H1 (cell line): ENCODE data around the gene ARHGEF11. TPM values are rescaled to one million over a fixed set of nuclear protein-coding genes. Genes with fewer than 3 reads are reported as not detected.
A peak's percentile ranks its signal among the peaks of the same experiment; 100 is the strongest.

Source experiments
- CTCF ChIA-PET: fragments of 300-600 bp; sonication (Branson Sonifier 250); formaldehyde crosslinking; loops from one replicate; lab custom pipeline; 2021; ENCODE audit not compliant: partially characterized antibody; lab: Charles Lee
- POLR2A ChIA-PET: fragments of 300-600 bp; sonication (Branson Sonifier 250); formaldehyde crosslinking; loops from one replicate; lab custom pipeline; 2021; ENCODE audit warnings: inconsistent platforms; ENCODE audit not compliant: partially characterized antibody; lab: Charles Lee
- DNase-seq, 2 experiments: peaks; one replicate each; pipeline versions ENCODE4 v3.0.0 to v3.0.0-alpha.2; 2010 to 2022; ENCODE audit warnings: low spot score in 2 of 2, low read depth in 1 of 2, mixed read lengths in 1 of 2
- FAIRE-seq: peaks from 2 replicates; lab custom pipeline; 2011; peaks lifted over from hg19 to GRCh38; lab: Jason Lieb, UNC
- H2AFZ ChIP-seq: 2 replicates; pipeline ENCODE4 v1.8.1; 2012; ENCODE audit warnings: low read length, inconsistent platforms
- H2AK5ac ChIP-seq: 2 replicates; pipeline ENCODE4 v1.6.1; 2013; ENCODE audit warnings: low read depth, low read length
- H2BK120ac ChIP-seq: replicated peaks from 2 replicates; pipeline ENCODE3; 2013; ENCODE audit warnings: low read depth, low read length, inconsistent platforms
- H2BK12ac ChIP-seq: 2 replicates; pipeline ENCODE4 v1.6.1; 2013; ENCODE audit warnings: low read depth, low read length
- H2BK15ac ChIP-seq: 2 replicates; pipeline ENCODE4 v1.6.1; 2013; ENCODE audit warnings: low read length
- H2BK20ac ChIP-seq: 2 replicates; pipeline ENCODE4 v1.6.1; 2013; ENCODE audit warnings: low read length
- H2BK5ac ChIP-seq: 2 replicates; pipeline ENCODE4 v1.6.1; 2013; ENCODE audit warnings: low read depth, low read length
- H3K14ac ChIP-seq: 2 replicates; pipeline ENCODE4 v1.6.1; 2013; ENCODE audit warnings: inconsistent platforms; ENCODE audit not compliant: insufficient read length
- H3K18ac ChIP-seq: 2 replicates; pipeline ENCODE4 v1.6.1; 2013; ENCODE audit warnings: low read length; ENCODE audit errors: extremely low read depth
- H3K23ac ChIP-seq: 2 replicates; pipeline ENCODE4 v1.6.1; 2013; ENCODE audit warnings: inconsistent platforms; ENCODE audit not compliant: insufficient read length
- H3K23me2 ChIP-seq: 2 replicates; pipeline ENCODE4 v1.6.1; 2013; ENCODE audit warnings: low read depth, low read length
- H3K27ac ChIP-seq: 2 replicates; pipeline ENCODE4 v1.6.1; 2011; ENCODE audit warnings: low read depth, low read length, inconsistent platforms
- H3K27me3 ChIP-seq, 4 experiments: replicated peaks in 1 of 4; 1 replicate in 1 of 4; 2 replicates in 3 of 4; pipeline versions ENCODE4 v1.6.1 to v1.8.1; 2011 to 2013; ENCODE audit warnings: low read length in 3 of 4, mild to moderate bottlenecking in 3 of 4, inconsistent platforms in 2 of 4, mixed read lengths in 2 of 4, moderate library complexity in 1 of 4; ENCODE audit not compliant: control insufficient read depth in 3 of 4, insufficient read depth in 3 of 4; ENCODE audit errors: extremely low read depth in 1 of 4
- H3K36me3 ChIP-seq, 4 experiments: 2 replicates each; pipeline versions ENCODE4 v1.6.1 to v1.8.1; 2011 to 2013; ENCODE audit warnings: mild to moderate bottlenecking in 4 of 4, low read length in 3 of 4, moderate library complexity in 2 of 4, control low read depth in 1 of 4, inconsistent platforms in 1 of 4; ENCODE audit not compliant: insufficient read depth in 4 of 4, control insufficient read depth in 2 of 4
- H3K4ac ChIP-seq: replicated peaks from 2 replicates; pipeline ENCODE3; 2013; ENCODE audit warnings: low read length, low read depth, mixed read lengths, inconsistent platforms; ENCODE audit not compliant: insufficient read length
- H3K4me1 ChIP-seq, 4 experiments: replicated peaks in 1 of 4; 1 replicate in 1 of 4; 2 replicates in 3 of 4; pipeline versions ENCODE4 v1.6.1 to v1.8.1; 2011 to 2013; ENCODE audit warnings: low read length in 3 of 4, inconsistent platforms in 2 of 4, mixed read lengths in 1 of 4; ENCODE audit not compliant: insufficient read depth in 4 of 4, control insufficient read depth in 3 of 4
- H3K4me2 ChIP-seq, 2 experiments: 2 replicates each; pipeline versions ENCODE4 v1.6.1 to v1.8.1; 2011 to 2013; ENCODE audit warnings: low read depth in 2 of 2, low read length in 2 of 2, control low read depth in 1 of 2, inconsistent platforms in 1 of 2, mild to moderate bottlenecking in 1 of 2; ENCODE audit not compliant: insufficient read depth in 1 of 2
- H3K4me3 ChIP-seq, 4 experiments: fragments of 200-600, 300-600 bp in 1 of 4; sonication (generic), shearing (Covaris generic), sonication (Bioruptor Twin) in 1 of 4; 2 replicates each; pipeline versions ENCODE4 v1.5.1 to v1.8.1; 2011 to 2016; ENCODE audit warnings: low read length in 4 of 4, low read depth in 3 of 4, control low read depth in 2 of 4, inconsistent platforms in 2 of 4, mild to moderate bottlenecking in 2 of 4, mixed read lengths in 1 of 4, moderate library complexity in 1 of 4; ENCODE audit not compliant: insufficient read depth in 2 of 4; ENCODE audit errors: extremely low read depth in 1 of 4
- H3K56ac ChIP-seq: replicated peaks from 2 replicates; pipeline ENCODE3; 2013; ENCODE audit warnings: low read depth, mild to moderate bottlenecking, mixed read lengths, low read length, inconsistent platforms; ENCODE audit not compliant: insufficient read length
- H3K79me1 ChIP-seq: 2 replicates; pipeline ENCODE4 v1.6.1; 2013; ENCODE audit warnings: low read depth, low read length, control low read depth
- H3K79me2 ChIP-seq, 2 experiments: 2 replicates each; pipeline versions ENCODE4 v1.6.1 to v1.8.1; 2012 to 2013; ENCODE audit warnings: low read length in 2 of 2, mild to moderate bottlenecking in 2 of 2, inconsistent platforms in 1 of 2; ENCODE audit not compliant: insufficient read depth in 2 of 2, control insufficient read depth in 1 of 2
- H3K9ac ChIP-seq, 4 experiments: replicated peaks in 1 of 4; 1 replicate in 1 of 4; 2 replicates in 3 of 4; pipeline versions ENCODE4 v1.6.1 to v1.8.1; 2011 to 2013; ENCODE audit warnings: low read depth in 3 of 4, low read length in 3 of 4, control low read depth in 2 of 4, mild to moderate bottlenecking in 2 of 4, moderate library complexity in 2 of 4, inconsistent platforms in 1 of 4; ENCODE audit errors: extremely low read depth in 1 of 4
- H3K9me3 ChIP-seq, 2 experiments: 2 replicates each; pipeline versions ENCODE4 v1.6.1 to v1.8.1; 2012 to 2013; ENCODE audit warnings: mild to moderate bottlenecking in 2 of 2, moderate library complexity in 2 of 2, control low read depth in 1 of 2, inconsistent platforms in 1 of 2, low read depth in 1 of 2, low read length in 1 of 2, mixed read lengths in 1 of 2; ENCODE audit not compliant: insufficient read depth in 2 of 2
- H4K20me1 ChIP-seq, 2 experiments: replicated peaks in 1 of 2; 2 replicates each; pipeline versions ENCODE3 to v1.8.1; 2011 to 2013; ENCODE audit warnings: inconsistent platforms in 2 of 2, low read length in 2 of 2, mild to moderate bottlenecking in 1 of 2; ENCODE audit not compliant: insufficient read depth in 2 of 2, control insufficient read depth in 1 of 2
- H4K5ac ChIP-seq: 2 replicates; pipeline ENCODE4 v1.6.1; 2013; ENCODE audit warnings: low read length, low read depth, mixed read lengths, inconsistent platforms; ENCODE audit not compliant: insufficient read length
- H4K8ac ChIP-seq: 2 replicates; pipeline ENCODE4 v1.8.0; 2013; ENCODE audit warnings: mild to moderate bottlenecking, moderate library complexity, low read length, inconsistent platforms; ENCODE audit not compliant: insufficient read depth; ENCODE audit errors: extremely low read depth
- H4K91ac ChIP-seq: replicated peaks from 2 replicates; pipeline ENCODE3; 2013; ENCODE audit warnings: low read length, mixed read lengths, inconsistent platforms; ENCODE audit not compliant: insufficient read length
- HDAC2 ChIP-seq, 2 experiments: fragments of 300-600 bp in 1 of 2; sonication (generic) in 1 of 2; IDR thresholded peaks; 2 replicates each; pipeline ENCODE4 v1.6.1; 2011 to 2012; ENCODE audit warnings: low read depth in 2 of 2, low read length in 2 of 2, mild to moderate bottlenecking in 2 of 2, moderate library complexity in 2 of 2, borderline replicate concordance in 1 of 2, inconsistent platforms in 1 of 2
- WGBS, 2 experiments: shearing (Covaris generic) in 1 of 2; methylation state at CpG; one replicate each; pipeline versions ENCODE4 v1.1.6 to v1.1.7; 2013 to 2015; ENCODE audit warnings: low lambda C conversion rate in 2 of 2, mixed read lengths in 2 of 2, inconsistent platforms in 1 of 2, low coverage in 1 of 2, missing lambda C conversion rate in 1 of 2; ENCODE audit not compliant: insufficient replicate concordance in 2 of 2, insufficient coverage in 1 of 2, insufficient read length in 1 of 2; ENCODE audit errors: extremely low coverage in 1 of 2, missing lambda C conversion rate in 1 of 2; 5-methylcytosine and 5-hydroxymethylcytosine counted together
- polyA plus RNA-seq, 7 experiments: library from polyadenylated mRNA; depleted of rRNA in 3 of 7; stranded (reverse) in 5 of 7; unstranded in 2 of 7; fragments of >200 nt in 5 of 7; fragments of 200-250 nt in 2 of 7; gene quantifications; 1 replicate in 5 of 7; 2 replicates in 1 of 7; 4 replicates in 1 of 7; pipeline versions ENCODE4 v1.2.1 to v1.2.3, GENCODE V29; 2011 to 2013; ENCODE audit warnings: missing spikeins in 2 of 7, mixed read lengths in 2 of 7
- total RNA-seq: library from RNA; stranded (reverse); fragmentation: NEBNext Ultra II Directional; extraction: Animal tissue kit (Norgen Biotek cat#: 25700); gene quantifications from 2 replicates; pipeline ENCODE4 v1.2.1, GENCODE V29; 2021
- TF ChIP-seq, protein P1 (sequence below): IDR thresholded peaks from 2 replicates; pipeline ENCODE4 v1.6.1; 2012; ENCODE audit warnings: inconsistent platforms
- TF ChIP-seq, protein P2 (sequence below): IDR thresholded peaks from 2 replicates; pipeline ENCODE4 v1.6.1; 2012; ENCODE audit warnings: inconsistent platforms

The ARHGEF11 gene
- total and polyA plus RNA-seq, 2 of the 8 experiments (the other 6 are each of a cell fraction or from before 2014, with no cell fraction given) = 19.9 to 33.1 TPM

DNA sequence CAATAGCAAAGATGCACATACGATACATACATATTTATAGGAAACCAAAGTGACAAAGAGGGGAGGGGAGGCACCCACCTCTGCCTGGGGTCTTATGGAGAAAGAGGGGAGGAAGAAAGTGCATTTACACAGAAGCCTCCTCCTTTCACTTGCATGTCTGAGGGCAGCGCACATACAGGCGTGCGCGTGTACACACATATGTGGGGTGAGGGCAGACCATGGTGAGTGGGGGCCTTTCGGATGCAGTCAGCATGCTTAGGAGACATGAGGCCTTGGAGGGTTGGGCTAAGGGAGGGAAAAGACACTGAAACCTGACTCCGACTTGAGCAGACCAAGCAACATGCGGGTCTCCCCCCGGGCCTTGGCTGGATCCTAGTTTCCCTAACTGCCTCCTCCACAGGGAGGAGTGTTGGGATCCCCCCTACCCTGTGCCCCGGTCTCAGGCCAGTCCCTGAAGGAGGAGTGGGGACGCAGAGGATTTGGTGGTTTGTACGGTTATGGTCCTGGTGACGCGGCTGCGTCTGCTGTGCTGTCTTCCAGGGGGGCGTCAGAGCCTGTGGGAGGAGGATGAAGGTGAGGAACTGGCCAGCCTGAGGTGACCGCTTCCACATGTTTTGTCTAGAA is 109.9 kb downstream of the ARHGEF11 start:
- no peak overlapping the region for H4K5ac ChIP-seq
- no peak overlapping the region for H2BK5ac ChIP-seq
- no peak overlapping the region for H3K4me3 ChIP-seq
- no peak for FAIRE-seq
- CTCF ChIA-PET = interaction anchor here (1.0 to 4.2 kb wide), 5 partner anchors 8 to 26 kb away, joined by 3 to 25 read pairs (median 7); no protein-coding TSS in a partner anchor
- H3K36me3 ChIP-seq = peaks cover 11 to 38% (median 13%) of the 10 kb centered on the region in 4 experiments
- H4K91ac ChIP-seq = no peak overlapping the region
- no peaks in the 10 kb centered on the region for H3K79me2 ChIP-seq
- TF ChIP-seq, protein P1, sequence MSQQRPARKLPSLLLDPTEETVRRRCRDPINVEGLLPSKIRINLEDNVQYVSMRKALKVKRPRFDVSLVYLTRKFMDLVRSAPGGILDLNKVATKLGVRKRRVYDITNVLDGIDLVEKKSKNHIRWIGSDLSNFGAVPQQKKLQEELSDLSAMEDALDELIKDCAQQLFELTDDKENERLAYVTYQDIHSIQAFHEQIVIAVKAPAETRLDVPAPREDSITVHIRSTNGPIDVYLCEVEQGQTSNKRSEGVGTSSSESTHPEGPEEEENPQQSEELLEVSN = peak; percentile 36; the same call in 1 of the 2 replicates
- no peak for TF ChIP-seq HDAC2 (IDR thresholded peaks at IDR 0.05; ENCODE audit: borderline replicate concordance in 1 of 2, low read depth in 2 of 2, low read length in 2 of 2)
- TF ChIP-seq, protein P2, sequence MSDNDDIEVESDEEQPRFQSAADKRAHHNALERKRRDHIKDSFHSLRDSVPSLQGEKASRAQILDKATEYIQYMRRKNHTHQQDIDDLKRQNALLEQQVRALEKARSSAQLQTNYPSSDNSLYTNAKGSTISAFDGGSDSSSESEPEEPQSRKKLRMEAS = 0 out of 2 replicates have a peak, but pooled peaks have one; percentile 20
- TF ChIP-seq, all 59 proteins: peak for 2
- Histone ChIP-seq H2AK5ac (no peak overlapping the region), H3K27ac (no peak overlapping the region; the same call in 1 of the 2 replicates), H3K56ac (no peak overlapping the region), H2BK120ac (no peak overlapping the region), H3K14ac (no peak overlapping the region), H2BK20ac (no peak overlapping the region), H3K9ac (no peak overlapping the region), H3K4me1 (peaks cover 0 to 4% (median 0%) of the 10 kb centered on the region in 4 experiments; a peak in 4 of 7 replicates), H2BK12ac (no peak overlapping the region), H3K4ac (no peak overlapping the region), H3K23ac (no peak overlapping the region), H4K8ac (no peak overlapping the region), H4K20me1 (peaks cover 3 to 4% of the 10 kb centered on the region in 2 experiments), H3K18ac (no peak overlapping the region), H3K23me2 (peaks cover 1% of the 10 kb centered on the region; the same call in 1 of the 2 replicates), H2BK15ac (no peak overlapping the region), H3K4me2 (no peak overlapping the region), H3K9me3 (no peaks in the 10 kb centered on the region), H3K27me3 (peaks cover 0 to 2% (median 0%) of the 10 kb centered on the region in 4 experiments; a peak in 2 of 7 replicates), H2AFZ (no peak overlapping the region), H3K79me1 (no peaks in the 10 kb centered on the region)
- WGBS, 2 experiments = 89% methylated on average over 17 of the region's 17 CpGs; no CpG with 5 or more reads in 1 of the 2 experiments
- POLR2A ChIA-PET = no interaction called here
- no peak for DNase-seq
